DMS153 (cell line): ENCODE measurements around the gene CDC42.

ENCODE experiments used
- DNase-seq: peaks from one replicate; lab custom pipeline; 2025; lab: John Stamatoyannopoulos, UW

The CDC42 gene

DNA sequence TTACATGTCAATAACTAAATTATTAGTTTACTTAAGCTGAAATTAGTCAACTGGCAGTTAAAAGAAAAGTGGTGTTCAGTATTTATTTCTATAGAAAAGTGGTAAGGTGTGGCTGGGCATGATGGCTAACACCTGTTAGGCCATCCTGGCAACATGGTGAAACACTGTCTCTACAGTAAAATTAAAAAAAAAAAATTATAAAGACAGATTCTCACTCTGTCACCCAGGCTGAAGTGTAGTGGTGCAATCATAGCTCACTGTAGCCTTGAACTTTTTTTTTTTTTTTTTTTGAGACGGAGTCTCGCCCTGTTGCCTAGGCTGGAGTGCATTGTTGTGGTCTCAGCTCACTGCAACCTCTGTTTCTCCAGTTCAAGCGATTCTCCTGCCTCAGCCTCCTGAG is 57.5 kb downstream of the CDC42 start:
- no peak for DNase-seq

DNA sequence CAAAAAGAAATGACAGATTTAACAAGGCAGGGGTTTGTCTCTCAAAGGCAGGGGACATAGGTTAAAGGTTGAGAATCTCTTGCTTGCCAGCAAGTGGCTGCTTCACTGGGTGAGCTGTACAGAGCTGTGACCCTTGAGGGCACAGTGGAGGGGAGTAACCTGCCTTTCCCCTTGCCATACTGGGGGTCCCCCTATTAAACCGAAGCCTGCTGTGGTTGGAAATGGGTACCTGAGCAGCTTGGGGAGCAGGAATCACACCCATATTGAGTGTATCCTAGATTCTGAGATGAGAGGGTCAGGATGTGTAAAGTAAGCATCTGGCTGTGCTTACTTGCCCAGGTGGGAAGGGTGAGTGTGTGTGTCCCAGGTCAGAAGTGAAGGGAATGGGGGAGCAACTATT is 58.6 kb downstream of the CDC42 start:
- no peak for DNase-seq

DNA sequence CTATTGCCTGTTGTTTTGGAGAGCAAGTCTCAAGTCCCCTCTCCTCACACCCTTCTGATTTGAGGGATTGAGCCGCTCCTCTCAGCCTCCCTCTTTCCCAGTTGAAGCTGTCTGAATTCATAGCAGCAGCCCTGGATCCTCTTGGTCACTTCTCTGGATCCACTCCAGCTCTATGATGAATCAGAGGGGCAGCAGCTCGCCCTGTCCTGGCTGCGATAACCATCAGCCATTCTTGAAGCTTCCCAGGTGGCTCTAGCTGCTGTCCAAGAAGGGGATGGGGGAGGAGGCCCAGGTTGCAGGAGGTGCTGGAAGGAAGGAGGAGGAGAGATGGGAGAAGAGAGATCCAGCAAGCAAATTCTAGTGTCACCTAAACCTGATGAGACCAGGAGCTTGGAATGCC is 59.1 kb downstream of the CDC42 start:
- DNase-seq = no peak

DNA sequence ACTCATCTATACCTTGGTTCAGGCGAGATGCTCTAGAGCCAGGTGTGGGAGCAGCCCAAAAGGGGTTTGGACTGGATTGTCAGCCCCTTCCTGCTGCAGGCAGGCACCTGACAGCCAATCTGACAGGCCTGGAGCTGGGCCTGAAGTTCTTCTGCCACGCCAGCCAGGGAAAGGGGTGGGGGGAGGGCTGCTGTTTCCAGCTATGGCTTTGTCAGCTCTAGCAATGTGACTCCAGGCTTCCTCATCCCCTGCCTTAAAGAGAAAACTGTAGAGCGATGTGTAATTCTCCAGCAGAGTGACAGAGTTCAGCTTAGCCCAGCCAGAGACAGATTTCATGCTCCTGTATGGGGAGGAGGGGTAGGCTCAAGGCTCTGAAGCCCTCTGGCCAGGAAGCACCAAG is 60.0 kb downstream of the CDC42 start:
- DNase-seq = no peak

DNA sequence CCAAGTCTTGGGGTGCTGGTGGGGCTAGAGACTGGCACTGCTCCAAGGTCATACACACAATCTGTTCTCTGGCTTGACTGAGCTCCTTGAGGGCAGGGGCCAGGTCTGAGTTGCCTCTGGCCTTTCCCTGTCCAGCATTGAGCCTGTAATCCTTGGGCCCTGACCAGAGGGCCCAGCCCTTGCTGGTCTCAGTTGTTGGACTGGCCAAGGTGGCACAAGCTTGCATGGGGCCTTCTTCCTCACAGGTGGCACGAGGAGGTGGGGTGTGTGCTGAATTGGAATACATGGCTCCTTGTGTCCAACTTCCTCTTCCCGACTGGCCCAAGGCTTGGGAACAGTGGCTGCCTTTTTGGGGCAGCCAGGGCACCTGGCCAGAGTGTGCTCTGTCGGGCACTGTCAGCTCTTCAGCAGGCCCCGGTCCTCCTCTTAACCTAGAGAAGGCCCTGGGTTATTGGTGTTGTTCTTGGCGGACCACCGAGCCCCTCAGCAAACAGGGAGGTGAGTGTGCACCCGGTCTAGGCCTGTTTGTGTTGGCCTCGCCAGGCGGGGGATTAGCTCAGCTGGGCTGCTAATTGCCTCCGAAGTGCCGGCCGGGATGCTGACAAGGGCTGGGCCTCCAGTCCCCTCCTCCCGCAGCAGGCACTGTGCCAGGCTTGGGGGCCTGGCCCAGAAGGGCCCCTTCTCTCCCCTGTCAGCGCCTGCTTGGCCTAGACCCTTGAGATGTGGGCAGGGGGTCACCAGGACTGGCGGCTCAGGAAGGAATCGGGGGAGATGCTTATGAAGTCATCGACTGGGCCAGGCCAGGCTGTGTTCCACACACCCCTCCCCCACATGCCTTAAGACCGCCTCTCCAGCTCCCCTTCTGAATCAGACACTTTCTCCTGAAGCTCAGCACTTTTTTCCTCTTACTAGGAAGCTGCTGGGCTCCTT is 61.8 kb downstream of the CDC42 start:
- DNase-seq = no peak

DNA sequence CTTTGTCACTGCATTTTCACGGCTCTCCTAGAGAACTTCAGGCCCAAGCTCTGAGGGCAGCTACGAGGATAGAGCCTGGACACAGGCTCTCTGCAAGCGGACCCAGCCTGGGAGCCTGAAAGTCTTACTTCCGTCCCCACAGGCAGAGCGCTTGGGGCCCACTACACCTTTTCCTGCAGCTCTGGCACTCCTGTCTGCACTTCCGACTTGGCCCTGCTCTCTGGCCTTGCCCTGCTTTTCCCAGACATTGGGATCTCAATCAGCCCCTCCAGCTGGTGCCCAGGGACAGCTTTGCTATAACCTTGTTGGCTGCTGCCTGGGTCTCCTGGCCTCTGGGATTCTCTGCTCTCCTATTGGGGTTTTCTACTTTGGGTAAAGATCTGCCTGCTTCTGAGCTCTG is 62.8 kb downstream of the CDC42 start:
- DNase-seq = no peak

DNA sequence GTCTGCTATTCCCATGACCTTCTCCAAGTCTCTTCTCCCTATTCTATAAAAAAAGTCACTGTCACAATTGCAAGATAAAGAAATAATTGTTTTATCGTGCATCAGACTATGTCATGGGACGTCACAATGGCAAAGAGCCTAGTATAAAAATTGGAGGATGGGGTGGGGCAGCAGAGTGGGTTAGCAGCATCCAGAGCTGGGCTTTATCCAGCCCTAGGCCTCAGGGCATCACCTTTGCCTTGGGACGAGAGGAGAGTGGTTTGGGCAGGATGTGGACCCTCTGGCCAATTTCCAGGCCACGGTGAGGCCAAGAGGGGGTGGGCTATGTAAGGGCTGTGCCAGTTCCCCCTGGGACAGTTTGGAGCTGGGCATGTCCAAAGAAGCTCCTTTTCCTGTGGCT is 64.7 kb downstream of the CDC42 start:
- DNase-seq = no peak

DNA sequence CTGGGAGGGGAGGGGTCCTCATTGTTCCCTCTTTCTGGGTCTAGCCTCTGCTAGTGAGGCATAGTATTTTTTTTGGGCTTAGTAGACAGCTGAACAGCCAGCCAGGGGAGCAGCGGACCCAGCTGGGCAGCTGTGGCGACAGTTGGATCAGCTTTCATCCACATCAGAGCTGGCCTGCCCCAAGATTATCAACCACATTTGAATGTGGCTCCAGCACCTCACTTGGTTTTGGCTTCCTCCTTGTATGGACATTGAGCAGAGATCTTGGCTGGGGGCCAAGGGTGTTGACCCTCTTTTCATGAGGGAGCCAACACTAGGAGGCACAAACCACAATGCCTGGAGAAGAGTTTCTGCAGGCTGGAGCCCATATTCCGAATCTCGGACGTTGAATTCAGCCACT is 65.3 kb downstream of the CDC42 start:
- DNase-seq = no peak

DNA sequence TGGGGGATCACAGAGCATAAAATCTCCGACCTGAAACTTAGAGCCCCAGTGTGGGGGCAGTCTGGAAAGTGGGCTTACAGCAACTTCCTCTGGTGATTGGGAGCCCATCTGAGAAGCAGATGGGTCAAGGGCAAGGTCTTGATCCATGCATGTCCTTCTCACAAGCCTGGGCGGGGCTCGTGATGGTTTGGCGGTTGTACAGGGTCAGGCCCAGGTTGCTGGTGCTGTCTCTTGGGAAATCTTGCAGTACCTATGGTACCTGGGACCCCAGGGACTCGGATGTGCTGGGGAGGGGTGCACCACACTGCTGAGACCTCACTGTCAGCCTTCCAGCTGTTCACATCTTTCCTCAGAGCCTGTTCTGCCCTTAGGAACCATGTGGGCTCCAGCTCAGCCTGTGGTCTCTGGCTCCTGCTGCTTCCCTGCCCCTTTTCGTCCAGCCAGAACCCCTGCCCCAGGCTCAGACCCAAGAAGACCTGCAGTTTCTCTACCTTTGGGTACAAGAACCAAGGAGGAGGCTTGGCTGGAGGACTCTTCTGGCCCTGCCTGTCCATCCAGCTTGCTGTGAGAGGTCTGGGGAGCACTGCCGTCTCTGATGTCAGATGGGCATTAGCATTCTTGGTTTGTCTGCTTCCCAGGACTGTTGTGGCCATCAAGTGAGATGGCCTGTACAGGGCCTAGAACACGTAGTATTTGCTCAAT is 65.9 kb downstream of the CDC42 start:
- DNase-seq = no peak

DNA sequence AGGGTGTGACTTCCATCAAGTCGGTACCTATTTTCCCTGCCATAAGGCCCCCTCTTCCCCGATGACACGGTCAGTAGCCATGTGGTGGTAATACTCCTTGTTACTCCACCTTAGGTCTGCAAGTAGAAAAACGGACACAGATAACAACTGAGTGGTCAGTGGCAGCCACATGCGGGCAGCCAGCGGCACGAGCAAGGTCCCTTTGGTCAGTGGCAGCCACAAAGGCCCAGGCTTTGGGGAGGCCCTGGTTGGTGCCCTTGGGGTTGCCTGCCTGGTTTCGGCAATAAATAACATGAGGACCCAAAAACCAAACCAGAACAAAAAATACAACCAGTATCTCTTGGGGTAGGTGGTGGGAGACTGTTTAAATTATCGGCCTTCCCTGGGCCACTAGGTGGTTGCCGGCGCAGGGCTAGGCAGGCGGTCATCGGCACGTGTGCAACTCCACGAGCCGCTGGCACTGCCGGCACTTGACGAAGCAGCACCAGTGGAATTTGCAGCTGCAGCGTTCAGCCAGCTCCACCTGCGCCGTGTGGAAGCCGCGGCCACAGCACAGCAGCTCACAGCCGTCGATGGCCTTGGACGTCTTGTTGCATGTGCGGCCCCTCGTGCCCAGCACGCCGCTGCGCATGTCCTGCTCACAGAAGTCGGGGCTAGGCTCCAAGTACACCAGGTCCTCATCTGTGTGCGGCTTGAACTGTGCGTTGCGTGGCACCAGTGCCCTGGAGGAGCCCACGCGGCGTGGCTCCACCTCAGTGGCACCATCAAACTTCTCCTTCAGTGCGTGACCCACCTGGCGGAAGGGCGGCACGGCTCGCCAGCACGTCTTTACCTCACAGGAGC is 67.3 kb downstream of the CDC42 start:
- no peak for DNase-seq

DNA sequence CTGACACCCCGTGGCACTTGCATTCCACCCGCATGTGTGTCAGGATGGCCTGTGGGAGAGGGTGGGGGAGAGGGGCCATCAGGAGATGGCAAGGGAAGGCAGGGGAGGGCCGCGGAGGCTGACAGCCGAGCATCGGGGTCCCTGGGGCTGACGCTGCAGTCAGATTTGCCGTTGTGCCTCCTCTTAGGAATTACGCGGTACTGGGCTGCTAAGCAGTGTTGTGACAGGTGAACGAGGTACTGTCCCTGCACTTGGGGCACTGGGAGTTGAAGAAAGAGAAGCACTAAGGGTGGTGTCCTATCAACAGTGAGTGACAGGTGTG is 67.9 kb downstream of the CDC42 start:
- no peak for DNase-seq

DNA sequence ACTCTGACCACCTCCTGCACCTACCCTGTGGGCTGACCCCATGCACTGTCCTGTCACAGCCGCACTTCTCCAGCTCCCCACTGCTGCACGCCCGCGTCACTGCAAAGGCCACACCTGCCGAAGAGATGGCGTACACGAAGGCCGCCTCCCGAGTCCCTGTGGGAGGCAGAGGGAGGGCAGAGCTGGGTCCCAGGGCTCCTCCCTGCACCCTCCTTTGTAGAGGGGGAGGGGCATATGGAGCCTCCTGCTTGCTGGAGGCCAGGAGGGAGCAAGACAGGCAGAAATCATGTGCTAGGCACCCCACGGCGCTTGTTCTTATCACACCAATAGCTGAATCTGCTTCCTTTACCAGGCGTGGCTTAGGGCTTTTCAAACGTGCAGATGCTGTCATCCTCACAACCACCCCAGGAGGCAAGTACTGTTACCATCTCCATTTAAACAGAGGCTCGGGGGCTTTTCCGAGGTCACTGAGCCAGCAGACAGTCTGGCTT is 69.0 kb downstream of the CDC42 start:
- no peak for DNase-seq

DNA sequence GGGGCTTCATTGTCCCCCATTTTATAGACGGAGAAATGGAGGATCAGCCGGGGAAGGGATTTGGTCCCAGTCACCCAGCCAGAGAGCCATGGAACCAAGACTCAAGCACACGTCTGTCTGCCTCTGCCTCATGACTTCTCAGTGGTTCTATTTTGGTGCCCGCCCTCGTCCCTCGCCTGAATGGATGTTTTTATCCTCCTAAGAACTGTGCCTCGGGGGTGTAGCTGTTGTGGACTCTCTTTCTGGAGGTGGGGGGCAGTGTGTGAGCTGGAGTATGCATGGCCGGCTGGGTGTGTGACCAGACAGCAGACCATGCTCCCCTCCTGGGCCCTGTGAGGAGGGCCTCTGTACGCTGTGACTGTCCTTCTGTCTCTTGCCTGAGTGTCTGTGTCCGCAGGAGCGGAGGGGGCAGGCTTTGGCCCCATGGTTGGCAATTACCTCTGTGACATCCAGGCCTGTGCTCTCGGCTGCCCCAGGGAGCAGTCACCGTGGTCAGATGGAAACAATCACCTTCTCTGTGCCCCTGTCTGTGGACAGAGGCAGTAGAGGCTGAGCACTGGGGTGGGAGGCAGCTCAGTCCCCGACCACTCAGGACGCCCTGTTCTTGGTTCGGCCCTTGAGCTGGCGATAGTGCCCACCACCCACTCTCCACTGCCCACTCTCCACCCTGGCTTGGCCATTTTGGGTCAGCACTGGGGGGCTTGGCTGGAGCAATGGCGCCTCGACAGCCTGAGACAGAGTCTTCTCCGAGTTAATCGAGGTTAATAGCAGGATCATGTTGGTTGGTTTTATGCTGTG is 70.0 kb downstream of the CDC42 start:
- no peak for DNase-seq

DNA sequence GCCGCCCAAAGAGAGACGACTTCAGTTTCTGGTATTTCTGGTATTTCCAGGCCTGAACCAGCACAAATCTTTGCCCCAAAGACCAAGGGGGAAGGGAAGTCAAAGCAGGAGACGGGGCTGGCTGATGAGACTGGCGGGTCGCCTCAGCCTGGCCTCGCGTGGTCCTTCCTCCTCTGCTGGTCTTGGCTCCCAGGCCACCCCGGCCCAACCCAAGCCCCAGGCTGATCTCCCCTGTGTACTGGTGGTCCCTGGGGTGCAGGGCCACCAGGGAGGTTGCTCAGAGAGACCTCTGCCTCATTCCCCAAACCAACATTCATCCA is 70.5 kb downstream of the CDC42 start:
- no peak for DNase-seq

DNA sequence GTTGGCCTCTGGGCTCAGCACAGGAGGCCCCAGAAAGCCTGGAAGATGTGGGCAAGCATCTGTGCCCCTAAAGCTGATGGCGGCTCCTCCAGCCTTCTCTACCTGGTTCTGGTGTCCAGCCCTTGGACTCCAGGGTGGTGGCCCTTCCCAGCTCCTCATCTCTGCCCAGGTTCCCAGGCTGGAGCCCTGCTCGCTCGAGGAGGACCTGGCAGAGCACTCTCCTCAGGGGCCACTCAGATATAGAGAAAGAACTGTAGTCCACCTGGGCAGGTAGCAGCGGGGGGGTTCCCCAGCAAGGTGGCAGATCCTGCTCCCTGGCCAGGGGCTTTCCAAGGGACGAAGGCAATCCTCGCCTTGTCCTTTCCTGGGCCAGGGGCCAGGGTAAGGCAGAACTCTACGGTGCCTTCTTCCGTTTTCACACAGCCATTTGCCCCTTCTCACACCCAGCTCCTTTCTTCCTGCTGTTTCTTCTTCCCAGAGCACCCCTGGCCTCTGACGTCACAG is 71.4 kb downstream of the CDC42 start:
- DNase-seq = no peak

DNA sequence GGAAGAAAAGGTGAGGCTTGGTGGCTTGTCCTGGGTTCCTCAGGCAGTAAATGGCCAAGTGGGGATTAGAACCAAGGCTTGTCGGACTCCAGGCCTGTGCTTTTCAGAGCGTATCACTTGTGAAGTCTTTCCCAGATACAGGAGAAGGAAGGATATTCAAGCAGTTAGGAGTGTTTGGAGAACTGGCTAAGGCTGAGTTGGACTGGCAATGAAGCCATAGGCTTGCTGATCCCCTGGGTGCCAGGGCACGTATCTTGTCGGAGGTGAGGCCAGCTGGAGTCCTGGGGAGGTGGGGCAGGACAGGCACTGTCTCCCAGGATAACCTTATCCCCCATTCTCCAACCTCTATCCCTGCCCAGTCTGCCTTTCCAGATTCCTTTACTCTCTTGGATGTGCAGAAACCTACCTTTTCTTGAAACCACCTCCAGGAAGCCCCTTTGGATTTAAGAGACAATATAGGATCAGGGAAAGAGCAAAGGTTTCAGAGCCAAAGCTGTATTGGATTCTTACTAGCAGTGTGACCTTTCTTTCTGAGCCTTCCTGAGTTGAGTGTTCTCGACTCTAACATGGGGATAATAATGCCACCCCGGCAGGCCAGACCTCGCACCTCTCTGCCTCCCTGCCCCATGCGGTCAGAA is 72.2 kb downstream of the CDC42 start:
- DNase-seq = no peak

DNA sequence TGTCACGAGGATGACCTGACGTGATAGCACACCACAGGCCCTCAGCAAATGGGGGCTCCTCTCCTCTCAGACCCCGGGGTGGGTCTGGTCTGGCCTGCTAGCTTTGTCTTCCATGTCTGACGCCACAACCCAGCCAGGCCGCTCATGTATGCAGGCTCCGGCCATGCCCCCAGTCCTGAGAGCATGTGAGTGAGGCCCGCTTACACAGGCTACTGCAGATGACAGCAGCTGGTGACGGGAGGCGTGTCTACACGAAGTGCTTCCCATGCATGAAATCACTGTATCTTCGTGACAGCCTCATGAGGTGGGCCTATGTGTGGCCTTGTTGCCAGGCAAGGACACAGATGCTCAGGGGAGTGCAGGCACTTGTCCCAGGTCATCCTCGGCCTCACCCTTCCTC is 74.0 kb downstream of the CDC42 start:
- no peak for DNase-seq

DNA sequence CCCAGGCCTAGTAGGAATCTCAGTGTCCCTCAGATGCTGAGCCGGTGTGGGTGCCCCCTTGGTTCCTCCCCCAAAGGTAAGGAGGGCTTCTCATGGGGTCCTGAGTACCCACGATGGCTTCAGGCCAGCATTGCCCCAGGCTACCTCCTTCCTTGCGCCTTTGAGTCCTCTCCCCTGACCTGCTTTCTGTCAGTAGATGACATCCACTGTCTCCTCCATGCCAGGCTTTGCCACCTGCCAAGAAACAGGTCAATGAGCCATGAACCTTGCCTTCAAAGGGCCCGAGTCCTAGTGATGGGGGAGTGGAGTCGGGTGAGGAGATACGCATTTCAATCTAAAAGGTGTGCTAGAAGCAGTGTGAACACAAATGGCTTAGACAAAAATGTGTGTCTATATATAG is 74.7 kb downstream of the CDC42 start:
- no peak for DNase-seq

DNA sequence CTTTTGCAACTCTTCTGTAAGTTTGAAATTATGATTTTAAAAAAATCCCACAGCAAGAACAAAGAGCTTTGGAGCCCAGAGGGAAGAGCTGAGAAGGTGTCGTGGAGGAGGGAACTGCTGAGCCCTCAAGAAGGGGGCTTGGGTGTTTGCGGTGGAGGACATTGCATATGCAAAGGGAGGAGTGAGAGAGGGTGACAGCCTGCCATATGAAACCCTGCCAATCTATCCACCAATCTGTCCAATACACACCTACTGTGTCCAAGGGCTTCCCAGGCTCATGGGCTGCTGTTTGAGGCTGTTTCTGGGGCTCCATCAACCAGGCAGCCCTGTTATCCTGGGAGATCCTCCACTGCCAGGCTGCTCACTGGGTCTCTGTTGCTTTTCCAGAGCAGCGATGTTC is 75.2 kb downstream of the CDC42 start:
- no peak for DNase-seq

DNA sequence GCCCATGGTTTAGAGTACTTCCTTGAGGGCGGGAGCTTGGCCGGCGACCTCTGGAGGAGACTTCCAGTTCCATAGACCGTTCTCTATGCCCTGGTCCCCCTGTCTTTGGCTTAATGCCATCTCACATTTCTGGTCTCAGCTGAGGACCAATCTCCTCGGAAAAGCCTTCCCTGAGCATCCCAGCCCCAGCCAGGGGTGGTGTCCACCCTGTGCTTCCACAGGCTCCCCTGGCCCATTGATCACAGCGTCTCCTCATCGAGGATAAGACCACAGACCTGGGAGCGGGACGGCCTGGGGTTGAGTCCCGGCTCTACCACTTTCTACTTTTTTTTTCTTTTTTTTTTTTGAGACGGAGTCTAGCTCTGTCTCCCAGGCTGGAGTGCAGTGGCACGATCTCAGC is 75.9 kb downstream of the CDC42 start:
- DNase-seq = no peak

DNA sequence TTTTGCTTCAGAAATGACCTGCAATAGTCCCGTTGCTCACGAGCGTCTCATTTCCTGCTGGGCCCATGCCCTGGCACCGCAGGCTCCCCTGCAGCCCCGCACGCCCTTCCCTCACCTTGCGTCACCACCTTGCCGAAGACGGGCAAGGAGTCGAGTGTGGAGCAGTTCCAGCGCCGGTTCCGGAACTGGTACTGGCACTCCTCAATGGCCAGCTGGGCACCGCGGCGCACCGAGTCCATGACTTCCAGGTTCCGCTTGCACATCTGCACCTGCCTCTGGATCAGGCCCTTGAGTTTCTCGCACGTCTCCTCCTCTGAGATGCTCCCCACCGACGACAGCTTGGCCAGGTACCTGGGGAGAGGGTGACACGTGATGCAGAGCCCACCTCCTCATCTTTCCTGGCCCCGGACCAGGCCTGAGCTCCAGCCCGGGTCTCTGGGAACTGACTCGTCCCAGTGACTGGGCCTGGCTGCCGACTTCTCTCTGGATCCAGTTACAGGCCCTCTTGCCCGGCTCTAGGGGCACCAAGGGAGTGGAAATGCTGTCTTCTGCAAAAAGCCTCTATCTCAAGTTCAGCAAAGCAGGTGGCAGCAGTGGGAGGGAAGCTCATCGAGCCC is 77.1 kb downstream of the CDC42 start:
- DNase-seq = no peak
